Activated naive CD8-positive, alpha-beta T cell (primary cell): ENCODE measurements around the gene SETDB1.
"Not testable (repeated sequence)": the region's sequence is repeated elsewhere in the genome, so short reads cannot be mapped to it uniquely, and the experiment has no call there.

Experiments
- H3K27ac Mint-ChIP-seq: one replicate; pipeline ENCODE4 v1.8.0; 2021; ENCODE audit warnings: mixed read lengths
- H3K27me3 Mint-ChIP-seq: one replicate; pipeline ENCODE4 v1.8.0; 2021; ENCODE audit warnings: mixed read lengths
- H3K36me3 Mint-ChIP-seq: one replicate; pipeline ENCODE4 v1.8.0; 2021; ENCODE audit warnings: mixed read lengths
- H3K4me1 Mint-ChIP-seq: one replicate; pipeline ENCODE4 v1.8.0; 2021; ENCODE audit warnings: low read depth, mixed read lengths
- H3K4me3 Mint-ChIP-seq: one replicate; pipeline ENCODE4 v1.8.0; 2021; ENCODE audit warnings: mild to moderate bottlenecking, mixed read lengths
- H3K9me3 Mint-ChIP-seq: one replicate; pipeline ENCODE4 v1.8.0; 2021; ENCODE audit warnings: low read depth, mixed read lengths

Gene SETDB1

DNA sequence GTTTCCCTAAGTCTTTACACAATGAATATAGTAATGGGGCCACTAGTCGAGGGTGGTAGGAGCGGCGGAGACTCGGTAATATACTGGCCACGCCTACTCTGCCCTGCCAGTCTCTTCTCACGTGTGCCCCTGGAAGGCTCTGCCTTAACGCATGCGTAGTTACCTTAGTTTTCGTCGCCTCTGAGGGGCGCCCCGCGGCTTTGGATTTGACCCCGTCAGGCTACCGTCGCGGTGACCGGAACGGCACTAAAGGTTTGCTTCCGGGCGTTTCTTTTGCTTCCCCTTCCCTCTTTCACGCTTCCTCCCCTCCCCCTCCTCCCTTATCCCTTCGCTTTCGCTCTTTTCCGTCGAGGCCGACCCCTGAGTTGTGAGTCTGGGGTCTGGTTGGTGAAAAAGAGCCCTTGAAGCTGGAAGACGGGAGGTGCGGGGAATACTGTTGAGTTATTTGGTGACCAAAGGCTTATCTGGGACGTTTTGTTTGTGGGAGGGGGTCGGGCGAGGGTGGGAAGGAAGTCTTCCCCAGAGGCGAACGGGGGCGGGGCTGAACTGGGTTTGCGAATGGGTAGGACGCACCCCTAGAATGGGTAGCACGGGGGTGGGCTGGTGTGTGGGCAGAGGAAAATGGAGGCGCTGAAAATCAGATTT is at the start of gene SETDB1:
SETDB1 (plus strand) TSS at position 267 of the 645 bp plus-strand sequence. CDS start 1,352 bp downstream, outside the sequence.
- Mint-ChIP-seq H3K4me1 (peaks cover 34% of the 10 kb centered on the region), H3K9me3 (no peaks in the 10 kb centered on the region), H3K27ac (peak within 1 kb of the TSS; percentile 96), H3K36me3 (peaks cover 12% of the 10 kb centered on the region), H3K4me3 (peak within 1 kb of the TSS; percentile 96), H3K27me3 (no peaks in the 10 kb centered on the region)

DNA sequence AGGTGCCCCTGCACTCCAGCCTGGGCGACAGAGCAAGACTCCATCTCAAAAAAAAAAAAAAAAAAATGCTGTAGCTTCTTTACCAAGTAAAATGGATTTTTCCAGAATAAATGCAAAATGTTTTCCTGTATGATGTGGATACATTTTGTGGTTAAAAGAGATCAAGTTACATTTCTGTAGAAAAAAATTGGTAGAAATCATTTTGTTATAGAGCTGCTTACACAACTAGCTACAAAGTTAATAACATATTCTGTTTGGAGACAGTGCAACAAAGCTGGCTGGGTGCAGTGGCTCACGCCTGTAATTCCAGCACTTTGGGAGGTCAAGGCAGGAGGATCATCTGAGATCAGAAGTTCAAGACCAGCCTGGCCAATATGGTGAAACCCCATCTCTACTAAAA is 47.2 kb upstream of the SETDB1 start:
- not testable (repeated sequence) for H3K27ac Mint-ChIP-seq, H3K27me3 Mint-ChIP-seq, H3K9me3 Mint-ChIP-seq, H3K36me3 Mint-ChIP-seq, H3K4me3 Mint-ChIP-seq
- peaks cover 27% of the 10 kb centered on the region for H3K4me1 Mint-ChIP-seq

DNA sequence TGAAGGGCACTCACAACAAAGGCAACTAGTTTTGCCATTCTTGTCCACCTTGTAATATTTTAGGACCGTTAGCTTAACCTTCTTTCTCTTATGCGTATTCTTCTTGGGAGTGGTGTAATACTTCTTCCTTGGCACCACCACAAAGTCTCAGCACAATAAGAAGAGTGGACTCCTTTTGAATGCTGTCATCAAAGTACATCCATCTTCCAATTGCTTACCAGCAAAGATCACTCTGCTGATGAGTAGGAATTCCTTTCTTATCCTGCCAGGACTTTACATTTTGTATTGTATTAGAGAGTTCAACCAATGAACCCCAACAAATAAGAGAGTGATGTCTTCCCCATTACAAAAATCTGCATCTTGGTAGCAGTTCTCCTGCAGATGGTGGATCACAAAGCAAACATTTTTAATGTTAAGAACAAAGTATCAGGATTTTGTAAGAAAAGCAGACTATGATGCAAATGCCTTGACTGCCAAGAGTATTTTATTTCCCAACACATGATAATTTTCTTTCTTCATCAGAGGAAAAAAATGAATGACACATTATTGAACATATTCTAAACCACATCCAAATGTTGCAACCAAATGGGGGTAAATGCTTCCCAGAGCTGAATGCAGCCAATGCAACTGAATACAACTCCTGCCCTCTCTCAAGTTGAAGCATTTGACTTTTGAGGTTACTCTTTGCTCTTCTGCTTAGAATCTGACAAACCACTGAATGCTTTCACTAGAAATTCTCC is 44.7 kb upstream of the SETDB1 start:
- Mint-ChIP-seq H3K27me3 (no peaks in the 10 kb centered on the region), H3K36me3 (no peaks in the 10 kb centered on the region), H3K4me1 (peaks cover 9% of the 10 kb centered on the region), H3K27ac (no peak overlapping the region), H3K9me3 (no peaks in the 10 kb centered on the region), H3K4me3 (no peak overlapping the region)

DNA sequence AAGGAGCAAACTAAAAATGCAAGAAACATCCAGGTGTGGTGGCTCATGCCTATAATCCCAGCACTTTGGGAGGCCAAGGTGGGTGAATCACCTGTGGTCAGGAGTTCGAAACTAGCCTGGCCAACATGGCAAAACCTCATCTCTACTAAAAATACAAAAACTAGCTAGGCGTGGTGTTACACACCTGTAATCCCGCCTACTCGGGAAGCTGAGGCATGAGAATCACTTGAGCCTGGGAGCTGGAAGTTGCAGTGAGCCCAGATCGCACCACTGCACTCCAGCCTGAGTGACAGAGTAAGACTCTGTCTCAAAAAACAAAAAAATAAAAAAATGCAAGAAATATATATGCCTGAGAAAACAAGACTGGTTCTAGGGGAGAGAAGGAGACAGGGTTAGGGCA is 43.0 kb upstream of the SETDB1 start:
- H3K4me3 Mint-ChIP-seq, H3K4me1 Mint-ChIP-seq, H3K27ac Mint-ChIP-seq, H3K36me3 Mint-ChIP-seq, H3K27me3 Mint-ChIP-seq, H3K9me3 Mint-ChIP-seq: not testable (repeated sequence)

DNA sequence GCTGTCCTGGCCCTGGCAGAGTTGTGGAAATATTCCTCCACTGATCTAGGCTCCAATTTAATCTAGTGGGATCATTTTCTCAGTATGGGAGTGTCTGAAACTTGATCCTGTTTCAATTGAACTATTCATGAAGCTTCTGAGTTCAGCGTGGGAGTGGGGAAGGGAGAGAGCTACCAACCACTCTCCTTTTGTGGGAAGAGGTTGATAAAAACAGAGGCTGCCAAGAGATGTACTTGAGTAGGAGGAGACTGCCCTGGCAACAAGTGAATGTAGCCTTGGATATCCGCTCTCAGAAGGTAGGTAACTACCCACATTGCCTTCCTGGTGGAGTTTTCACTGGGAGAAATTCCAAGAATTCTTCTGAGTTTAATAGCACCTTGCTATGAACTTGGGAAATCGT is 39.1 kb upstream of the SETDB1 start, which contains the start of gene CTXND2:
CTXND2 (plus strand) TSS at position 119 of the 400 bp plus-strand sequence. CDS start 25,179 bp downstream, outside the sequence.
- Mint-ChIP-seq H3K27me3 (no peaks in the 10 kb centered on the region), H3K36me3 (no peaks in the 10 kb centered on the region), H3K9me3 (no peaks in the 10 kb centered on the region), H3K4me1 (peaks cover 34% of the 10 kb centered on the region), H3K4me3 (no peak within 1 kb of the TSS), H3K27ac (peak within 1 kb of the TSS; percentile 58)

DNA sequence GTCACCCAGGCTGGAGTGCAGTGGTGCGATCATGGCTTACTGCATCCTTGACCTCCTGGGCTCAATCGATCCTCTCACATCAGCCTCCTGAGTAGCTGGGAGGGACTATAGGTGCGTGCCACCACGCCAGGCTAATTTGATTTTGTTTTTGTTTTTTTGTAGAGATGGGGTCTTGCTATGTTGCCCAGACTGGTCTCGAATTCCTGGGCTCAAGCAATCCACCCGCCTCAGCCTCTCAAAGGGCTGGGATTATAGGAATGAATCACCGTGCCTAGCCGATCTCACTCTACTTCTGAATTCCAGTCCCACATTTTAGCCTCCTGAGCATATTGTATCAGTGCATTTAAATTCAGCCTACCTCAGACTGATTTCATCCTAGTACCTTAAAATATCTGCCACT is 37.4 kb upstream of the SETDB1 start:
- Mint-ChIP-seq H3K4me3 (no peak overlapping the region), H3K27ac (no peak overlapping the region), H3K36me3 (no peaks in the 10 kb centered on the region), H3K4me1 (peaks cover 31% of the 10 kb centered on the region), H3K9me3 (no peaks in the 10 kb centered on the region), H3K27me3 (no peaks in the 10 kb centered on the region)

DNA sequence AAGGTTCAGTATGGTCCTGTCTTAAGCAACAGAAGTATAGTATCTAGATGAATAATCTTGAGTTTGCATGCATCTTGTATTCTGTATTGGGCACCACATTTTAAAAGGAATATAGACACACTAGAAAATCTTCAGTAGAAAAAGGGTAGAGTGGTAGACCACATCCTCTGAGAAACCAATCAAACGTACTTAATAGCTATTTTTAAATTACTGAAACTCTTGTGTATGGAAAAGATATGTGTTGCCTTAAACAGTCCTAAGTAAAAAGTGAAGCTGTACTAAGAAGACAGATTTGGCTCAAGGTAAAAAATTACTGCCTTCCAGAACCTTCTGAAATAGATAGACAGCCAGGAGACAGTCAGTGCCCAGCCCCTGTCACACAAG is 36.1 kb upstream of the SETDB1 start:
- peak overlapping the region; percentile 64 for H3K4me3 Mint-ChIP-seq
- H3K27ac Mint-ChIP-seq: peak overlapping the region; percentile 91

DNA sequence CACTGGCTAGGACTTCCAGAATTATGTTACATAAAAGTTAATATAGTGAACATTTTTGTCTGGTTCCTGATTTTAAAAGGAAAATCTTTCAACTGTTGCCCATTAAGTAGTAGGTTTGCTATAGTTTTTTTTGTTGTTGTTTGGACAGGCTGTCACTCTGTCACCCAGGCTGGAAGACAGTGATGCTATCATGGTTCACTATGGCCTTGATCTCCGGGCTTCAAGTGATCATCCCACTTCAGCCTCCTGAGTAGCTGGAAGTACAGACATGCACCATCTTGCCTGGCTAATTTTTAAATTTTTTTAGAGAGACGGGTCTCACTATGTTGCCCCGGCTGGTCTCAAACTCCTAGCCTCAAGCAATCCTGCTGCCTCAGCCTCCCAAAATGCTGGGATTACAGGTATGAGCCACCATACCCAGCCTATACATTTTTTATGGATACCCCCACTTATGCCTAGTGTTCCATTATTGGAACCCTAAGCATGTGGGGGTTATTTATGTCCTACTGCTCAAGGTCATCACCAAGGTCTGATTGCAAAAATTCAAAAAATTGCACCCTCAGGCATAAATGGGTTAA is 32.7 kb upstream of the SETDB1 start:
- Mint-ChIP-seq H3K4me3 (no peak overlapping the region), H3K36me3 (no peaks in the 10 kb centered on the region), H3K27me3 (peaks cover 2% of the 10 kb centered on the region), H3K4me1 (peaks cover 27% of the 10 kb centered on the region), H3K27ac (no peak overlapping the region), H3K9me3 (no peaks in the 10 kb centered on the region)

More for the DNA sequence above, 36.1 kb upstream of the SETDB1 start:
- Mint-ChIP-seq H3K27me3 (no peaks in the 10 kb centered on the region), H3K4me1 (peaks cover 29% of the 10 kb centered on the region), H3K36me3 (no peaks in the 10 kb centered on the region), H3K9me3 (no peaks in the 10 kb centered on the region)

DNA sequence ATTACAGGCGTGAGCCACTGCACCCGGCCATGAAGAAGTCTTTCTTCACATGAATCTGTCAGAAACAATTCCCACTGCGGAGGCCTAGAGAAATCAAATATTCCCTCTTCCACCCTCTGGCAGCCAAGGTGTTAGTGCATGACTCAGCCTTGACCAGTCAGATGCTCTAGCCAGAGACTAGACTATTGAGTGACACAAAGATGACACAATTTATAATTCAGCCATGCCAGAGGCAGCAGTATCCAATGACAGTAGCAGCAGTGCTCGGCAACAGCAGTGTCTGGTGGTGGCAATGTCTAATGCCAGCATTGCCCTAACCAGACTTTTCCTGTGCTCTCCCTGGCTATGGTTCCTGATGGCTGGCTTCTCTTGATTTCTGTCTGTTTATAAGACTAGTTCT is 30.5 kb upstream of the SETDB1 start:
- Mint-ChIP-seq H3K4me1 (peaks cover 10% of the 10 kb centered on the region), H3K9me3 (no peaks in the 10 kb centered on the region), H3K36me3 (no peaks in the 10 kb centered on the region), H3K27ac (no peak overlapping the region), H3K4me3 (no peak overlapping the region), H3K27me3 (peaks cover 2% of the 10 kb centered on the region)

DNA sequence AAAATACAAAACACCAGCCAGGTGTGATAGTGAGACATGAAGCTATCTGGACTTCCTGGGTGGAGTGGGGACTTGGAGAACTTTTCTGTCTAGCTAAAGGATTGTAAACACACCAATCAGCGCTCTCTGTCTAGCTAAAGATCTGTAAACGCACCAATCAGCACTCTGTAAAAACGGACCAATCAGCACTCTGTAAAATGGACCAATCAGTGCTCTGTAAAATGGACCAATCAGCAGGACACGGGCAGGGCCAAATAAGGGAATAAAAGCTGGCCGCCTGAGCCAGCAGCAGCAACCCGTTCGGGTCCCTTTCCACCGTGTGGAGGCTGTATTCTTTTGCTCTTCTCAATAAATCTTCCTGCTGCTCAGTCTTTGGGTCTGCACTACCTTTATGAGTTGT is 26.4 kb upstream of the SETDB1 start:
- H3K4me3 Mint-ChIP-seq, H3K36me3 Mint-ChIP-seq, H3K27me3 Mint-ChIP-seq, H3K9me3 Mint-ChIP-seq, H3K27ac Mint-ChIP-seq, H3K4me1 Mint-ChIP-seq: not testable (repeated sequence)

DNA sequence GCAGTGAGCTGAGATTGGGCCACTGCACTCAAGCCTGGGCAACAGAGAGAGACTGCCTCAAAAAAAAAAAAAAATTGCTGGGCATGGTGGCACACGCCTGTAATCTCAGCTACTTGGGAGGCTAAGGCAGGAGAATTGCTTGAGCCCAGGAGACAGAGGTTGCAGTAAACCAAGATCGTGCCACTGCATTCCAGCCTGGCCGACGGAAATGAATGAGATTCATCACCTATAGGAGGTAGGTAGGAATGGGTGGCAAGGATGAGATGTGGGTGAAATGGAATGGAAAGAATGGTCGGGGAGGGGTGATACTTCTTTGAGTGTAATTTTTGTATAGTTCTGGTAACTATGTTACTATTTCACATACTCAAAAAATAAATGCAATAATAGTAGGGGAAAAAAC is 23.8 kb upstream of the SETDB1 start:
- no peaks in the 10 kb centered on the region for H3K9me3 Mint-ChIP-seq
- no peak overlapping the region for H3K4me3 Mint-ChIP-seq
- H3K36me3 Mint-ChIP-seq: no peaks in the 10 kb centered on the region
- no peak overlapping the region for H3K27ac Mint-ChIP-seq
- peaks cover 3% of the 10 kb centered on the region for H3K4me1 Mint-ChIP-seq
- no peaks in the 10 kb centered on the region for H3K27me3 Mint-ChIP-seq

DNA sequence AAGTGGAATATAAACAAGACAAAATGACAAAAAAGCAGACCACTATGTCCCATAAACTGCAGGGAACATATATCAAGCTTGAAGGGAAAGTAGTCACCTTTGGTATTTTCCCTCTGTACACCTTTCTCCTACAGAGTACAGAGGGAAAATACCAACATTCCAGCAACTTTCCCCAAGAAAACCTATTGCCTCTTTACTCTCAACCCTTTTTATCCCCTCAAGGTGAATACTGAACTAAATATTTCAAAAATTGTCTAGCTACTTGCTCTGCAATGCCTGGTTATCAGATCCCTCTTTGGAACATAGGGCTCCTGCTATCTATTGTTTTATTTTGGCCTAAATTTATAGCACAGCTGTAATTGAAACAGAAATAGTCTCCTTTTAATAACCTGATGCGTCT is 23.4 kb upstream of the SETDB1 start:
- Mint-ChIP-seq H3K4me1 (peaks cover 4% of the 10 kb centered on the region), H3K27me3 (no peaks in the 10 kb centered on the region), H3K9me3 (no peaks in the 10 kb centered on the region), H3K36me3 (no peaks in the 10 kb centered on the region), H3K27ac (no peak overlapping the region), H3K4me3 (no peak overlapping the region)

DNA sequence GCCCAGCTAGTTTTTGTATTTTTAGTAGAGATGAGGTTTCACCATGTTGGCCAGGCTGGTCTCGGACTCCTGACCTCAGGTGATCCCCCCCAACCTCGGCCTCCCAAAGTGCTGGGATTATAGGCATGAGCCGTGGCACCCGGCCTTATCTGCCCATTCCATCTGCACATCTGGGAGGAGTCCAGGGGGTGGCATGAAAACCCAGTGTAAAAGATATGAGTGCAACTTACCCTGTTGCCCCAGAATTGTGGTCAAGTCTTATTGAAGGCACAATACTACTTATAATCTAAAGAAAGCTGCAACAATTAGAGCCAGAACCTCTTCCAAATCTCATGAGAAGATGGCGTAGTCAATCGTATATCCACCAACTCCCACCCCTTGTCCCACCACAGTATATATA is 20.9 kb upstream of the SETDB1 start:
- H3K9me3 Mint-ChIP-seq: no peaks in the 10 kb centered on the region
- no peak overlapping the region for H3K27ac Mint-ChIP-seq
- H3K27me3 Mint-ChIP-seq: no peaks in the 10 kb centered on the region
- no peak overlapping the region for H3K4me3 Mint-ChIP-seq
- H3K4me1 Mint-ChIP-seq: peaks cover 4% of the 10 kb centered on the region
- no peaks in the 10 kb centered on the region for H3K36me3 Mint-ChIP-seq

DNA sequence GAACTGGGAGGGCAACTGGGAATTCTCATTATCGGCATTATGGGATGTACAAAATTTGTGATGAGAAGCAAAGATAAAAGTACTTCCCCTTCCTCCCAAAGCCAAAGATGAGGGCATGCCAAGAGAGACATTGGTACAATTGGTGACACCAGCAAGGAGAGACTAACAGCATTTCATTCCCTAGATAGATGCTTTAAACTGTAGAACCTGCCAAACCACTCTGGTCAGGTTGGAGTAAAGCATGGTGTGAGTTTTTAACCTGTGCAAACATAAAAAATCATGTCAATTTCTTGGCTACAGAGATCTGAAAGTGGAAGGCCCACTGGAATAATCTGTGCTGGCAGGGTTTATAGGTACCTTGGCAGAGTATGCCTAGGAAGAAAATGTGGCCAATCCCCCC is 19.8 kb upstream of the SETDB1 start:
- Mint-ChIP-seq H3K27ac (peak overlapping the region; percentile 28), H3K36me3 (no peaks in the 10 kb centered on the region), H3K27me3 (no peaks in the 10 kb centered on the region), H3K4me1 (peaks cover 4% of the 10 kb centered on the region), H3K4me3 (no peak overlapping the region), H3K9me3 (no peaks in the 10 kb centered on the region)

DNA sequence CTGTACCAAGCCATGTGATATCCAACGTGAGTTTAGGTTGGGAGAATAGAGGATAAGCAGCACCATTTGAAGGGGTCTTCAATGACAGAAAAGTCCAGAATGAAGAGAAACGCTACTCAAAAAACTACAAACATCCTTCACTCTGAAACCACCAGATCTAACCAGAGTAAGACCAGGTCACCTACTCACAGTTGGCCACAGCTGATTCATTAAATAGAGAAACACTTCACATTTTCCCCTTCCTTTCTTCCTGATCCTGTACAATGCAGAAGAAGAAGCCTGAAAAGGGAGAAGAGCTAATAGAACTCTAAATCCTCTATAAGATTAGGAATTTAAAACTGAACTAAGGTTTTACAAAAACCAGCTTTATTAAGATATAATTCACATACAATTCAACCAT is 19.4 kb upstream of the SETDB1 start:
- Mint-ChIP-seq H3K4me3 (no peak overlapping the region), H3K36me3 (no peaks in the 10 kb centered on the region), H3K27ac (no peak overlapping the region), H3K4me1 (peaks cover 4% of the 10 kb centered on the region), H3K9me3 (no peaks in the 10 kb centered on the region), H3K27me3 (no peaks in the 10 kb centered on the region)
